OCI-LY7 (cell line): ENCODE results near the gene CARS1. TPM values are rescaled to one million over a fixed set of nuclear protein-coding genes. Genes with fewer than 3 reads are reported as not detected.

Source experiments
- BruUV-seq: library from RNA; stranded (reverse); fragments of 400-500 nt; replicated peaks from 2 replicates; lab custom pipeline; 2021; lab: Mats Ljungman, UMichigan
- CTCF ChIA-PET: fragments of 300-600 bp; sonication (Branson Sonifier 250); formaldehyde crosslinking; loops from one replicate; lab custom pipeline; 2022; ENCODE audit warnings: antibody characterized with exemption; ENCODE audit not compliant: unreplicated experiment; lab: Charles Lee
- POLR2A ChIA-PET: fragments of 300-600 bp; sonication (Branson Sonifier 250); formaldehyde crosslinking; loops from one replicate; lab custom pipeline; 2022; ENCODE audit warnings: antibody characterized with exemption; lab: Charles Lee
- DNase-seq: peaks from one replicate; pipeline ENCODE4 v3.0.0-alpha.2; 2015; ENCODE audit warnings: low spot score
- H2AFZ ChIP-seq: fragments of 200-600 bp; sonication (generic), shearing (Covaris generic); 2 replicates; pipeline ENCODE4 v1.6.1; 2014; ENCODE audit warnings: mild to moderate bottlenecking, antibody characterized with exemption, low read length, moderate library complexity
- H3K27ac ChIP-seq: fragments of 200-600 bp; sonication (generic); 2 replicates; pipeline ENCODE4 v1.5.1; 2014; ENCODE audit warnings: mixed run types, low read depth, mild to moderate bottlenecking, moderate library complexity, low read length, inconsistent platforms; ENCODE audit not compliant: poor library complexity, severe bottlenecking
- H3K36me3 ChIP-seq: fragments of 200-600 bp; sonication (generic); 2 replicates; pipeline ENCODE4 v1.6.1; 2014; ENCODE audit warnings: mild to moderate bottlenecking, antibody characterized with exemption, low read length, moderate library complexity, mixed read lengths; ENCODE audit not compliant: insufficient read depth
- H3K4me1 ChIP-seq: fragments of 200-600 bp; sonication (generic); 2 replicates; pipeline ENCODE4 v1.5.1; 2014; ENCODE audit warnings: mild to moderate bottlenecking, low read length; ENCODE audit not compliant: insufficient read depth, poor library complexity, severe bottlenecking
- H3K4me2 ChIP-seq: fragments of 200-600 bp; sonication (generic); 2 replicates; pipeline ENCODE4 v1.6.1; 2014; ENCODE audit warnings: mild to moderate bottlenecking, low read length
- H3K4me3 ChIP-seq: fragments of 200-600 bp; sonication (generic); 2 replicates; pipeline ENCODE4 v1.5.1; 2014; ENCODE audit warnings: mild to moderate bottlenecking, low read depth, low read length; ENCODE audit not compliant: poor library complexity, severe bottlenecking
- H3K79me2 ChIP-seq: fragments of 200-600 bp; sonication (generic); 2 replicates; pipeline ENCODE4 v1.6.1; 2016; ENCODE audit warnings: low read depth, mild to moderate bottlenecking, low read length, moderate library complexity, mixed read lengths; ENCODE audit not compliant: insufficient read depth
- H3K9me2 ChIP-seq: fragments of 200-600 bp; sonication (generic); 2 replicates; pipeline ENCODE4 v1.6.1; 2016; ENCODE audit warnings: mild to moderate bottlenecking, low read length, mixed read lengths; ENCODE audit not compliant: insufficient read depth
- H3K9me3 ChIP-seq: fragments of 200-600 bp; sonication (generic); 2 replicates; pipeline ENCODE4 v1.6.1; 2014; ENCODE audit warnings: mild to moderate bottlenecking, mixed run types, low read length, mixed read lengths
- H4K20me1 ChIP-seq: fragments of 200-600 bp; sonication (generic); 2 replicates; pipeline ENCODE4 v1.6.1; 2014; ENCODE audit warnings: mild to moderate bottlenecking, antibody characterized with exemption, low read length, moderate library complexity, mixed read lengths; ENCODE audit not compliant: insufficient read depth
- CTCF ChIP-seq: fragments of 200-600 bp; sonication (generic); conservative IDR thresholded peaks from 2 replicates; pipeline ENCODE4 v1.5.1; 2014; ENCODE audit warnings: mild to moderate bottlenecking, antibody characterized with exemption, low read length, moderate library complexity, mixed read lengths
- EZH2phosphoT487 ChIP-seq: fragments of 200-600 bp; sonication (generic); IDR thresholded peaks from 2 replicates; pipeline ENCODE4 v1.6.1; 2018; ENCODE audit warnings: low read depth, borderline replicate concordance, mild to moderate bottlenecking, mixed run types, antibody characterized with exemption, low read length, moderate library complexity, mixed read lengths
- intact Hi-C: fragments of 100-400 bp; cut with micrococcal nuclease; formaldehyde crosslinking; loops from one replicate; pipeline ENCODE4 v1.10.0; 2022; ENCODE audit not compliant: unreplicated experiment
- total RNA-seq, 2 experiments: library from RNA; depleted of rRNA in 1 of 2; stranded (reverse); fragments of >200 nt in 1 of 2; shearing (Covaris generic) in 1 of 2; gene quantifications; 2 replicates each; pipeline ENCODE4 v1.2.3, GENCODE V29; 2014 to 2022

The CARS1 gene
- total RNA-seq, 2 experiments from 2014 or later = 58.3 to 88.8 TPM

- TF ChIP-seq EZH2phosphoT487 (no peak), CTCF (no peak)
- intact Hi-C loops = no loop called here
- H3K4me3 ChIP-seq = no peak overlapping the region
- H3K9me2 ChIP-seq = no peaks in the 10 kb centered on the region
- no peaks in the 10 kb centered on the region for H3K9me3 ChIP-seq
- no peak overlapping the region for H2AFZ ChIP-seq
- no peaks in the 10 kb centered on the region for H3K79me2 ChIP-seq
- ChIA-PET POLR2A (no interaction called here), CTCF (no interaction called here)
- H4K20me1 ChIP-seq = no peaks in the 10 kb centered on the region
- H3K4me1 ChIP-seq = no peaks in the 10 kb centered on the region
- H3K4me2 ChIP-seq = no peak overlapping the region
- no peak overlapping the region for H3K27ac ChIP-seq
- no peaks in the 10 kb centered on the region for H3K36me3 ChIP-seq
- no peak for DNase-seq
- BruUV-seq = no TSS peak
Observed at GRCh38 chr11:3096909-3097530, 39.8 kb upstream of the CARS1 start.

GRCh38 chr11:3095712-3096361, 38.6 kb upstream of the CARS1 start:
- Histone ChIP-seq H3K79me2 (no peaks in the 10 kb centered on the region), H3K4me1 (no peaks in the 10 kb centered on the region), H3K4me3 (no peak overlapping the region), H2AFZ (no peak overlapping the region), H3K27ac (no peak overlapping the region), H3K9me3 (no peaks in the 10 kb centered on the region), H3K4me2 (no peak overlapping the region), H3K36me3 (no peaks in the 10 kb centered on the region), H3K9me2 (no peaks in the 10 kb centered on the region), H4K20me1 (no peaks in the 10 kb centered on the region)
- BruUV-seq = no TSS peak
- TF ChIP-seq CTCF (no peak), EZH2phosphoT487 (no peak)
- intact Hi-C loops = no loop called here
- no peak for DNase-seq
- ChIA-PET CTCF (no interaction called here), POLR2A (no interaction called here)

GRCh38 chr11:3094223-3094824, 37.1 kb upstream of the CARS1 start:
- POLR2A ChIA-PET = no interaction called here
- no TSS peak for BruUV-seq

More at GRCh38 chr11:3094223-3094824, 37.1 kb upstream of the CARS1 start:
- Histone ChIP-seq H2AFZ (no peak overlapping the region), H3K4me2 (no peak overlapping the region), H3K9me3 (no peaks in the 10 kb centered on the region), H4K20me1 (no peaks in the 10 kb centered on the region), H3K4me3 (no peak overlapping the region), H3K4me1 (no peaks in the 10 kb centered on the region), H3K9me2 (no peaks in the 10 kb centered on the region), H3K36me3 (no peaks in the 10 kb centered on the region), H3K27ac (no peak overlapping the region), H3K79me2 (no peaks in the 10 kb centered on the region)
- intact Hi-C loops = loop anchor here (5.0 kb wide), 1 partner anchor 562 kb away; no protein-coding TSS in a partner anchor
- TF ChIP-seq EZH2phosphoT487 (no peak), CTCF (no peak)
- DNase-seq = no peak
- CTCF ChIA-PET = no interaction called here
